ENCODE measurements around the gene DDX50.
"Not testable (repeated sequence)": the region's sequence is repeated elsewhere in the genome, so short reads cannot be mapped to it uniquely, and the experiment has no call there.

Gene DDX50

DNA sequence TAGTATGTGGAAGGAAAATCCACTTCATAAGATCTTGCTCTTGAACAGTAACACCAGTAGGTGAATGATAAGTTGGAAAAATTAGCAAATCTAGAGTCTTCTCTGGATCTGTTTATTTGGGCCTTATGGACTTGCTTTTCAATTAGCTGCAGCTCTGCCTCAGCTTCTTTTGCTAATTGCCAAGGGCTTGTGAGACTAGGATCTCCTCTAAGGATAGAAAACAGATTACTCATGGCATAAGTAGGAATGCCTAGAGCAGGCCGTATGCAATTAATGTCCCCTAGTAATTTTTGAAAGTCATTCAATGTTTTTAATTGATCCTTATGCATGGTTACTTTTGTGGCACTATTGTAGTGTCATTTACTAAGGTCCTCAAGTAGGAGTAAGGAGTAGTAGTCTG, 36.5 kb upstream of the DDX50 start:
- Histone ChIP-seq H2BK12ac (ENCODE audit: low read length) (no peak overlapping the region), H3K9ac (ENCODE audit: low read length) (no peak overlapping the region), H3K4me2 (ENCODE audit: low read length) (no peak overlapping the region), H3K79me2 (ENCODE audit: control insufficient read depth, insufficient read depth, low read length, poor library complexity) (no peaks in the 10 kb centered on the region), H3K14ac (ENCODE audit: low read length) (no peak overlapping the region), H4K91ac (ENCODE audit: low read depth, low read length) (no peak overlapping the region), H4K8ac (ENCODE audit: low read depth, low read length) (no peak overlapping the region), H4K12ac (ENCODE audit: low read depth, low read length) (no peak overlapping the region), H2AK5ac (ENCODE audit: low read length) (no peak overlapping the region), H2BK120ac (ENCODE audit: insufficient read depth, low read length, poor library complexity) (no peak overlapping the region), H3K27me3 (ENCODE audit: insufficient read depth, low read length) (no peaks in the 10 kb centered on the region), H3K27ac (ENCODE audit: low read depth, low read length) (no peak overlapping the region), H2BK5ac (ENCODE audit: low read depth, low read length, poor library complexity) (no peak overlapping the region), H3K79me1 (ENCODE audit: low read length) (no peaks in the 10 kb centered on the region), H3K4me1 (ENCODE audit: control insufficient read depth in 1 of 2, insufficient read depth in 2 of 2, low read length in 2 of 2) (no peaks in the 10 kb centered on the region), H3K36me3 (ENCODE audit: control insufficient read depth in 1 of 2, insufficient read depth in 2 of 2, low read length in 2 of 2) (no peaks in the 10 kb centered on the region), H3K9me3 (ENCODE audit: insufficient read depth, low read depth, low read length) (peaks cover 10% of the 10 kb centered on the region), H3K18ac (ENCODE audit: low read length) (no peak overlapping the region), H3K23ac (ENCODE audit: low read length) (no peak overlapping the region), H2AFZ (ENCODE audit: insufficient read depth, low read length, poor library complexity) (no peak overlapping the region), H3K4ac (ENCODE audit: low read depth, low read length) (no peak overlapping the region), H3K4me3 (ENCODE audit: low read depth, low read length) (no peak overlapping the region)
- no CpG with 5 or more reads among the region's 1 CpG for WGBS (ENCODE audit: extremely low coverage, insufficient coverage, insufficient read length)
- no peak for DNase-seq

DNA sequence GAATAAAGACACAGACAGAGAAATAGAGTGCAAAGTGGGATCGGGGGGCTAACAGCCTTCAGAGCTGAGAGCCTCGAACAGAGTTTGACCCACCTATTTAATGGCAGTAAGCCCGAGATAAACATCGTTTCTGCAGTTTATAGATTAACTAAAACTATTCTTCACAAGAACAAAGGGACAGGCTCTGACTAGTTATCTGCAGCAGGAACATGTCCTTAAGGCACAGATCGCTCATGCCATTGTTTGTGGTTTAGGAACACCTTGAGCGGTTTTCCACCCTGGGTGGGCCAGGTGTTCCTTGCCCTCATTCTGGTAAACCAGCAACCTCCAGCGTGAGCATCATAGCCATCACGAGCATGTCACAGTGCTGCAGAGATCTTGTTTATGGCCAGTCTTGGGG, 32.9 kb upstream of the DDX50 start:
- not testable (repeated sequence) for H3K4me1 ChIP-seq (ENCODE audit: control insufficient read depth in 1 of 2, insufficient read depth in 2 of 2, low read length in 2 of 2); H3K18ac ChIP-seq (ENCODE audit: low read length); H4K91ac ChIP-seq (ENCODE audit: low read depth, low read length); H3K36me3 ChIP-seq (ENCODE audit: control insufficient read depth in 1 of 2, insufficient read depth in 2 of 2, low read length in 2 of 2); H4K8ac ChIP-seq (ENCODE audit: low read depth, low read length); H3K4ac ChIP-seq (ENCODE audit: low read depth, low read length); H4K12ac ChIP-seq (ENCODE audit: low read depth, low read length); DNase-seq; H2BK120ac ChIP-seq (ENCODE audit: insufficient read depth, low read length, poor library complexity); H3K9ac ChIP-seq (ENCODE audit: low read length); H2AK5ac ChIP-seq (ENCODE audit: low read length); H3K27me3 ChIP-seq (ENCODE audit: insufficient read depth, low read length); H3K27ac ChIP-seq (ENCODE audit: low read depth, low read length); H3K4me2 ChIP-seq (ENCODE audit: low read length); H3K4me3 ChIP-seq (ENCODE audit: low read depth, low read length); H3K79me1 ChIP-seq (ENCODE audit: low read length); H2BK12ac ChIP-seq (ENCODE audit: low read length); H2AFZ ChIP-seq (ENCODE audit: insufficient read depth, low read length, poor library complexity); H3K23ac ChIP-seq (ENCODE audit: low read length); H3K14ac ChIP-seq (ENCODE audit: low read length); H3K9me3 ChIP-seq (ENCODE audit: insufficient read depth, low read depth, low read length); H2BK5ac ChIP-seq (ENCODE audit: low read depth, low read length, poor library complexity); H3K79me2 ChIP-seq (ENCODE audit: control insufficient read depth, insufficient read depth, low read length, poor library complexity)
- no CpG with 5 or more reads among the region's 8 CpGs for WGBS (ENCODE audit: extremely low coverage, insufficient coverage, insufficient read length)

DNA sequence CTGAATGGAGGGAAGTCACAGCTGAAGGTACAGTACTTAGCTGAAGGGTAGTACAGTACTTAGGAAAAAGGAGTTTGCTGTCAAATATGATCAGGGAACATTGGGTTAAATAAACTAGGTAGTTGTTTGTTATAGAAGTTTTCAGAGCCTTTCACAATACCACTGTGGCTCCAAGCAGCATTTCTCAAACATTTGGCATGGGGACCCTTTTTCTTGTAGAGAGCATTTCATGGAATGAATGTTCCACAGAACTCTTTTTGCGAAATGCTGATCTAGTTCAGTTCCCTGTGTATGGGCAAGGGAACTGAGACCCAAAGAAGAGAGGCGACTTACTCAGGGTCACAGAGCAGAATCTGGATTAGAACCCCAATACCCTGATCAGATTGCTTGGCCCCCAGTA, 31.5 kb upstream of the DDX50 start:
- Histone ChIP-seq H3K79me1 (ENCODE audit: low read length) (no peaks in the 10 kb centered on the region), H3K79me2 (ENCODE audit: control insufficient read depth, insufficient read depth, low read length, poor library complexity) (no peaks in the 10 kb centered on the region), H3K27me3 (ENCODE audit: insufficient read depth, low read length) (no peaks in the 10 kb centered on the region), H4K12ac (ENCODE audit: low read depth, low read length) (no peak overlapping the region), H2BK120ac (ENCODE audit: insufficient read depth, low read length, poor library complexity) (no peak overlapping the region), H3K9me3 (ENCODE audit: insufficient read depth, low read depth, low read length) (peaks cover 6% of the 10 kb centered on the region), H2BK12ac (ENCODE audit: low read length) (no peak overlapping the region), H3K23ac (ENCODE audit: low read length) (no peak overlapping the region), H3K27ac (ENCODE audit: low read depth, low read length) (no peak overlapping the region), H2AFZ (ENCODE audit: insufficient read depth, low read length, poor library complexity) (no peak overlapping the region), H3K4ac (ENCODE audit: low read depth, low read length) (no peak overlapping the region), H3K14ac (ENCODE audit: low read length) (no peak overlapping the region), H2BK5ac (ENCODE audit: low read depth, low read length, poor library complexity) (no peak overlapping the region), H2AK5ac (ENCODE audit: low read length) (no peak overlapping the region), H4K8ac (ENCODE audit: low read depth, low read length) (no peak overlapping the region), H3K36me3 (ENCODE audit: control insufficient read depth in 1 of 2, insufficient read depth in 2 of 2, low read length in 2 of 2) (no peaks in the 10 kb centered on the region), H3K4me1 (ENCODE audit: control insufficient read depth in 1 of 2, insufficient read depth in 2 of 2, low read length in 2 of 2) (no peaks in the 10 kb centered on the region), H4K91ac (ENCODE audit: low read depth, low read length) (no peak overlapping the region), H3K9ac (ENCODE audit: low read length) (no peak overlapping the region), H3K18ac (ENCODE audit: low read length) (no peak overlapping the region), H3K4me3 (ENCODE audit: low read depth, low read length) (no peak overlapping the region), H3K4me2 (ENCODE audit: low read length) (no peak overlapping the region)
- no peak for DNase-seq
- no CpG with 5 or more reads among the region's 2 CpGs for WGBS (ENCODE audit: extremely low coverage, insufficient coverage, insufficient read length)

DNA sequence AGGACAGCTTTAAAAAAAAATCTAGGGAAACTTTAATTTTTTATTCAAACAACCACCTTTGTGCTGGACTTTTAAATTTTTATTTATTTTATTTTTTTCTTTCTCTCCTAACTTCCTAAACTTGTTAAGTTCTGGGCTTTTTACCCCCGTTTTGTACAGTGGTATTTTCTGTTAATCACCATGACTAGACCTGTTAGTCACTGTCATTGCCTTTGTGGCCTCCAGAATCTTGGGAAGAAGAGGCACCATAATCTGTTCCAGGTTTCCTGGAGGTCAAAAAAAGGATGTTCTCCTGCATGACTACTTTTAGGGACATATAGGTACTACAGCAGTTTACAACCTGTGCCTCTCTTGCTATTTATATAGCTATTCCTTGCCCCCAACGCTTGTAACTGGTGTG, 31.1 kb upstream of the DDX50 start:
- Histone ChIP-seq H3K36me3 (ENCODE audit: control insufficient read depth in 1 of 2, insufficient read depth in 2 of 2, low read length in 2 of 2) (no peaks in the 10 kb centered on the region), H3K79me1 (ENCODE audit: low read length) (no peaks in the 10 kb centered on the region), H2BK120ac (ENCODE audit: insufficient read depth, low read length, poor library complexity) (no peak overlapping the region), H2BK5ac (ENCODE audit: low read depth, low read length, poor library complexity) (no peak overlapping the region), H3K4me2 (ENCODE audit: low read length) (no peak overlapping the region), H3K27me3 (ENCODE audit: insufficient read depth, low read length) (no peaks in the 10 kb centered on the region), H3K4me3 (ENCODE audit: low read depth, low read length) (no peak overlapping the region), H3K18ac (ENCODE audit: low read length) (no peak overlapping the region), H3K9me3 (ENCODE audit: insufficient read depth, low read depth, low read length) (peaks cover 6% of the 10 kb centered on the region), H2AFZ (ENCODE audit: insufficient read depth, low read length, poor library complexity) (no peak overlapping the region), H2BK12ac (ENCODE audit: low read length) (no peak overlapping the region), H4K91ac (ENCODE audit: low read depth, low read length) (no peak overlapping the region), H4K12ac (ENCODE audit: low read depth, low read length) (no peak overlapping the region), H3K23ac (ENCODE audit: low read length) (no peak overlapping the region), H3K79me2 (ENCODE audit: control insufficient read depth, insufficient read depth, low read length, poor library complexity) (no peaks in the 10 kb centered on the region), H3K4ac (ENCODE audit: low read depth, low read length) (no peak overlapping the region), H3K4me1 (ENCODE audit: control insufficient read depth in 1 of 2, insufficient read depth in 2 of 2, low read length in 2 of 2) (no peaks in the 10 kb centered on the region), H3K14ac (ENCODE audit: low read length) (no peak overlapping the region), H2AK5ac (ENCODE audit: low read length) (no peak overlapping the region), H4K8ac (ENCODE audit: low read depth, low read length) (no peak overlapping the region), H3K9ac (ENCODE audit: low read length) (no peak overlapping the region), H3K27ac (ENCODE audit: low read depth, low read length) (no peak overlapping the region)
- no peak for DNase-seq
- WGBS (ENCODE audit: extremely low coverage, insufficient coverage, insufficient read length), result no CpG with 5 or more reads among the region's 2 CpGs

All from trophoblast cell (in vitro differentiated cells and primary cell).